K562 (cell line): Measurements from ENCODE around the gene LGALS3. TPM values are rescaled to one million over a fixed set of nuclear protein-coding genes. Genes with fewer than 3 reads are reported as not detected.

ENCODE experiments used
- ATAC-seq: fragments of 200-7000 bp; cut with Tn5 transposase; 3 replicates; pipeline ENCODE4 v1.9.1; 2020; ENCODE audit warnings: moderate library complexity
- BruUV-seq: library from RNA; stranded (reverse); fragments of 400-500 nt; replicated peaks from 2 replicates; lab custom pipeline; 2021; lab: Mats Ljungman, UMichigan
- CTCF ChIA-PET: fragments of 300-600 bp; formaldehyde crosslinking; extraction: SDS; loops from one replicate; lab custom pipeline; 2021; ENCODE audit warnings: low intra/inter-chr PET ratio; lab: Yijun Ruan, JAX
- POLR2A ChIA-PET: fragments of 300-600, 350-650 bp; sonication (Branson Sonifier 250); formaldehyde crosslinking; extraction: SDS; loops from one replicate; lab custom pipeline; 2021; ENCODE audit warnings: antibody characterized with exemption, inconsistent platforms; lab: Yijun Ruan, JAX
- DNase-seq, 4 experiments: peaks; one replicate each; pipeline versions ENCODE4 v3.0.0 to v3.0.0-alpha.2; 2011 to 2018; ENCODE audit warnings: low spot score in 3 of 4, mixed read lengths in 3 of 4; ENCODE audit errors: extremely low read depth in 1 of 4
- FAIRE-seq: peaks from 2 replicates; lab custom pipeline; 2011; peaks lifted over from hg19 to GRCh38; lab: Jason Lieb, UNC
- H2AFZ ChIP-seq: 2 replicates; pipeline ENCODE4 v1.6.0; 2011; ENCODE audit warnings: low read depth, low read length, control low read depth, inconsistent platforms
- H3K27ac ChIP-seq: fragments of 200-600 bp; 3 replicates; pipeline ENCODE4 v1.8.0; 2011; ENCODE audit warnings: low read depth, mild to moderate bottlenecking, control low read depth, inconsistent platforms, low read length, moderate library complexity, mixed read lengths; ENCODE audit errors: extremely low read depth
- H3K27me3 ChIP-seq, 2 experiments: fragments of 300-600 bp in 1 of 2; 2 replicates in 1 of 2; 3 replicates in 1 of 2; pipeline versions ENCODE4 v1.6.0 to v1.8.0; 2011; ENCODE audit warnings: inconsistent platforms in 2 of 2, low read length in 2 of 2, mild to moderate bottlenecking in 1 of 2, mixed read lengths in 1 of 2, moderate library complexity in 1 of 2; ENCODE audit not compliant: control insufficient read depth in 2 of 2, insufficient read depth in 2 of 2
- H3K36me3 ChIP-seq: fragments of 300-600 bp; 3 replicates; pipeline ENCODE4 v1.8.0; 2011; ENCODE audit warnings: mild to moderate bottlenecking, low read length, inconsistent platforms; ENCODE audit not compliant: control insufficient read depth, insufficient read depth
- H3K4me1 ChIP-seq, 2 experiments: fragments of 200-600 bp in 1 of 2; replicated peaks in 1 of 2; 2 replicates in 1 of 2; 3 replicates in 1 of 2; pipeline versions ENCODE4 v1.5.1 to v1.8.0; 2011; ENCODE audit warnings: inconsistent platforms in 2 of 2, low read length in 2 of 2, mild to moderate bottlenecking in 1 of 2, mixed read lengths in 1 of 2, moderate library complexity in 1 of 2; ENCODE audit not compliant: control insufficient read depth in 2 of 2, insufficient read depth in 2 of 2
- H3K4me2 ChIP-seq: 2 replicates; pipeline ENCODE4 v1.6.1; 2011; ENCODE audit warnings: low read length, control low read depth, inconsistent platforms, mixed read lengths; ENCODE audit not compliant: insufficient read depth
- H3K4me3 ChIP-seq: fragments of 200-600 bp; sonication (generic), shearing (Covaris generic); 2 replicates; pipeline ENCODE4 v1.5.1; 2016; ENCODE audit warnings: control low read depth, inconsistent platforms
- H3K79me2 ChIP-seq: fragments of 200-600 bp; 3 replicates; pipeline ENCODE4 v1.8.0; 2011; ENCODE audit warnings: low read length, inconsistent platforms; ENCODE audit not compliant: control insufficient read depth, insufficient read depth
- H3K9ac ChIP-seq, 2 experiments: 2 replicates each; pipeline versions ENCODE4 v1.6.0 to v1.6.1; 2011; ENCODE audit warnings: low read depth in 2 of 2, low read length in 2 of 2, control low read depth in 1 of 2, inconsistent platforms in 1 of 2, mild to moderate bottlenecking in 1 of 2, mixed read lengths in 1 of 2; ENCODE audit not compliant: insufficient read depth in 1 of 2
- H3K9me1 ChIP-seq: one replicate; pipeline ENCODE4 v1.6.0; 2011; ENCODE audit warnings: inconsistent platforms, mild to moderate bottlenecking, low read length, moderate library complexity; ENCODE audit not compliant: control insufficient read depth, insufficient read depth
- H3K9me3 ChIP-seq: replicated peaks from 2 replicates; pipeline ENCODE4 v1.5.1; 2011; ENCODE audit warnings: low read depth, low read length, inconsistent platforms; ENCODE audit not compliant: control insufficient read depth, insufficient read depth
- H4K20me1 ChIP-seq: replicated peaks from 2 replicates; pipeline ENCODE4 v1.6.1; 2011; ENCODE audit warnings: low read length, inconsistent platforms, mixed read lengths; ENCODE audit not compliant: control insufficient read depth, insufficient read depth
- ADNP ChIP-seq: fragments of 200-800 bp; sonication (Bioruptor generic); IDR thresholded peaks from 2 replicates; pipeline ENCODE4 v1.6.1; 2016; ENCODE audit warnings: missing genetic modification characterization, missing compliant biosample characterization
- BCOR ChIP-seq: fragments of 450-650 bp; IDR thresholded peaks from 2 replicates; pipeline ENCODE4 v1.6.1; 2016
- CBFB ChIP-seq: sonication (generic); formaldehyde crosslinking; IDR thresholded peaks from 2 replicates; pipeline ENCODE4 v1.4.0; 2020; ENCODE audit warnings: mild to moderate bottlenecking, missing genetic modification reagents
- CHCHD3 ChIP-seq: fragments of 250-450 bp; sonication (Bioruptor Pico); IDR thresholded peaks from 2 replicates; pipeline ENCODE4 v2.1.2; 2022; ENCODE audit warnings: mild to moderate bottlenecking
- FOS ChIP-seq: IDR thresholded peaks from 3 replicates; pipeline ENCODE4 v1.6.1; 2011; ENCODE audit not compliant: insufficient read length; ENCODE audit errors: extremely low read depth
- FOXA1 ChIP-seq: fragments of 450-650 bp; IDR thresholded peaks from 2 replicates; pipeline ENCODE4 v1.6.1; 2016; ENCODE audit warnings: mild to moderate bottlenecking, borderline replicate concordance
- GTF2A2 ChIP-seq: IDR thresholded peaks from 2 replicates; pipeline ENCODE4 v1.6.1; 2016; ENCODE audit warnings: mild to moderate bottlenecking, missing genetic modification characterization, missing compliant biosample characterization
- JUNB ChIP-seq: fragments of 450-650 bp; formaldehyde crosslinking; conservative IDR thresholded peaks from 2 replicates; pipeline ENCODE4 v1.4.0; 2020; ENCODE audit warnings: mild to moderate bottlenecking
- MCM7 ChIP-seq, 2 experiments: fragments of 450-650 bp; IDR thresholded peaks; 2 replicates each; pipeline ENCODE4 v1.6.1; 2016 to 2018
- MYBL2 ChIP-seq, 2 experiments: fragments of 450-650 bp in 1 of 2; sonication (generic) in 1 of 2; formaldehyde crosslinking in 1 of 2; IDR thresholded peaks; 2 replicates each; pipeline versions ENCODE4 v1.6.1 to v1.8.1; 2017 to 2022; ENCODE audit warnings: borderline replicate concordance in 1 of 2, inconsistent platforms in 1 of 2, low read depth in 1 of 2, mild to moderate bottlenecking in 1 of 2, missing genetic modification reagents in 1 of 2, moderate library complexity in 1 of 2
- RFX1 ChIP-seq: fragments of 450-650 bp; IDR thresholded peaks from 2 replicates; pipeline ENCODE4 v1.6.1; 2016; ENCODE audit warnings: mild to moderate bottlenecking, moderate library complexity
- SMARCE1 ChIP-seq: fragments of 450-650 bp; IDR thresholded peaks from 2 replicates; pipeline ENCODE4 v1.7.1; 2016; ENCODE audit warnings: mild to moderate bottlenecking
- SNIP1 ChIP-seq: fragments of 450-650 bp; IDR thresholded peaks from 2 replicates; pipeline ENCODE4 v1.7.1; 2017; ENCODE audit warnings: low read depth, mild to moderate bottlenecking
- TCF3 ChIP-seq: sonication (generic); formaldehyde crosslinking; IDR thresholded peaks from 2 replicates; pipeline ENCODE4 v1.4.0; 2020; ENCODE audit warnings: mild to moderate bottlenecking, missing genetic modification reagents
- ZKSCAN3 ChIP-seq: fragments of 250-450 bp; sonication (Bioruptor Pico); IDR thresholded peaks from 2 replicates; pipeline ENCODE4 v1.4.0; 2020
- ZNF184 ChIP-seq: sonication (generic); formaldehyde crosslinking; IDR thresholded peaks from 2 replicates; pipeline ENCODE4 v1.5.0; 2020; ENCODE audit warnings: missing genetic modification reagents
- ZNF324 ChIP-seq: fragments of 250-450 bp; sonication (Bioruptor Pico); IDR thresholded peaks from 2 replicates; pipeline ENCODE4 v1.4.0; 2020; ENCODE audit warnings: mild to moderate bottlenecking
- WGBS: fragments of 100-300 bp; shearing (Covaris generic); methylation state at CpG from one replicate; pipeline ENCODE4 v1.1.6; 2016; ENCODE audit warnings: low coverage, mixed read lengths; ENCODE audit not compliant: insufficient coverage; ENCODE audit errors: missing lambda C conversion rate; 5-methylcytosine and 5-hydroxymethylcytosine counted together
- in situ Hi-C: fragments of 300-500 bp; cut with MboI; formaldehyde crosslinking; loops from 4 replicates; pipeline ENCODE4 v1.15.0; 2018; ENCODE audit warnings: inconsistent platforms, mixed read lengths
- intact Hi-C: fragments of 100-400 bp; cut with micrococcal nuclease; formaldehyde crosslinking; loops from 2 replicates; pipeline ENCODE4 v1.14.2; 2022
- polyA plus RNA-seq, 8 experiments: library from polyadenylated mRNA; depleted of rRNA in 4 of 8; stranded (reverse) in 5 of 8; unstranded in 3 of 8; fragments of >200 nt; fragmentation: Nextera tagmentation in 2 of 8; fragmentation: Illumina TruSeq in 1 of 8; extraction: Ambion mirVana in 2 of 8; extraction: Trizol in 1 of 8; gene quantifications; 2 replicates each; pipeline versions ENCODE4 v1.2.1 to v1.2.3, GENCODE V29; 2011 to 2014; ENCODE audit warnings: inconsistent platforms in 1 of 8, missing spikeins in 1 of 8
- total RNA-seq, 7 experiments: library from RNA; depleted of rRNA in 6 of 7; stranded (reverse); fragments of >200 nt in 6 of 7; fragmentation: Illumina TruSeq in 2 of 7; extraction: Trizol in 2 of 7; gene quantifications; 2 replicates each; pipeline versions ENCODE4 v1.2.1 to v1.2.3, GENCODE V29; 2011 to 2021; ENCODE audit warnings: low replicate concordance in 1 of 7
- TF ChIP-seq, protein P1 (sequence below): fragments of 250-450 bp; sonication (Bioruptor Pico); IDR thresholded peaks from 2 replicates; pipeline ENCODE4 v1.5.0; 2020; ENCODE audit warnings: mild to moderate bottlenecking, borderline replicate concordance
- TF ChIP-seq, protein P2 (sequence below): fragments of 450-650 bp; IDR thresholded peaks from 2 replicates; pipeline ENCODE4 v1.6.1; 2016; ENCODE audit warnings: mild to moderate bottlenecking

Gene LGALS3
- total and polyA plus RNA-seq, 9 of the 15 experiments (the other 6 are each of a cell fraction or from before 2014, with no cell fraction given), result 0.04 to 1.9 (median 1.1) TPM

DNA sequence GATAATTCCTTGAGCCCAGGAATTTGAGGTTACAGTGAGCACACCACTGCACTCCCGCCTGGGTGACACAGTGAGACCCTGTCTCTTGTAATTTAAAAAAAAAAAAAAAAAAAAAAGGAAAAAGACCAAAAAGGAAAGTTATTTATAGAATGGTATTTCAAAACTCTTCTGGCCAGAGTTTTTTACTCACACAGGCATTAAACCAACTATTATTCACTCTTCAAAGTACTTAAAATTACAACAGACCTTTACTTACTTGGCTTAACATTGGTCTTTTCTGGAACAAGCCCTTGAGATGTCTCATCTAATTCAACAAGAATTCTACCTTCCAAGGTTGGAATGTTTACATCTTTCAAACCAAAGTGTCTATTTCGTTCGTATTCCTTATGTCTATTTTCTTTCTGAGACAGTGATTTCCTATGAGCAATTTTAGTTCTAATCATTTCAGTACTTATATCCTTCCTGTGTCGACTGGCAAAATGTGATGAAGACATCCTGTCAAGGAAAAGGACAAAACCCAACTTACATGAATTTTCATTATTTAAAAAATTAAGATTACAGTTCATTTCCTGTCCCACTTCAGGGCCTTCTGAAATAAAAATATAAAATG is 59.7 kb downstream of the LGALS3 start (continued):
- TF ChIP-seq JUNB (CRISPR knock-in tag) (no peak), ZNF184 (no peak), ZKSCAN3 (CRISPR knock-in tag) (no peak), ZNF324 (CRISPR knock-in tag) (no peak), GTF2A2 (tag) (no peak)
- TF ChIP-seq, protein P1, sequence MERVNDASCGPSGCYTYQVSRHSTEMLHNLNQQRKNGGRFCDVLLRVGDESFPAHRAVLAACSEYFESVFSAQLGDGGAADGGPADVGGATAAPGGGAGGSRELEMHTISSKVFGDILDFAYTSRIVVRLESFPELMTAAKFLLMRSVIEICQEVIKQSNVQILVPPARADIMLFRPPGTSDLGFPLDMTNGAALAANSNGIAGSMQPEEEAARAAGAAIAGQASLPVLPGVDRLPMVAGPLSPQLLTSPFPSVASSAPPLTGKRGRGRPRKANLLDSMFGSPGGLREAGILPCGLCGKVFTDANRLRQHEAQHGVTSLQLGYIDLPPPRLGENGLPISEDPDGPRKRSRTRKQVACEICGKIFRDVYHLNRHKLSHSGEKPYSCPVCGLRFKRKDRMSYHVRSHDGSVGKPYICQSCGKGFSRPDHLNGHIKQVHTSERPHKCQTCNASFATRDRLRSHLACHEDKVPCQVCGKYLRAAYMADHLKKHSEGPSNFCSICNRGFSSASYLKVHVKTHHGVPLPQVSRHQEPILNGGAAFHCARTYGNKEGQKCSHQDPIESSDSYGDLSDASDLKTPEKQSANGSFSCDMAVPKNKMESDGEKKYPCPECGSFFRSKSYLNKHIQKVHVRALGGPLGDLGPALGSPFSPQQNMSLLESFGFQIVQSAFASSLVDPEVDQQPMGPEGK (CRISPR knock-in tag), result no peak
- TF ChIP-seq, all 486 proteins: peak for 0

DNA sequence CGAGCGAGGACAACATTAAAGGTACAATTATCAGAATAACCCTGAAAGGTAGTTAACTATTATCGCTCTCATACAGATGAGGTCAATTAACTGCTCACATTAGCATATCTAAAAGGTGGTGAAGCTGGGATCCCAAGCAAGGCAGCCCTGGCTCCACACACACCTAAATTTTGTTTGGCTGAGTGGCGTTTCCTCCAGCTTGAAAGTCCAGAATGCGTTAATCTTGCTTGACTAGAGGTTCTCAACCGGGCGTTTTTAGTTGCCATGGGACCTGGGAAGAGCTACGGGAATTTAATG is 61.8 kb downstream of the LGALS3 start:
- in situ Hi-C loops, result no loop called here
- peak overlapping the region; percentile 98 for H2AFZ ChIP-seq
- peaks cover 4 to 5% of the 10 kb centered on the region in 2 experiments; a peak in 2 of 5 replicates for H3K4me1 ChIP-seq
- H3K36me3 ChIP-seq, result peaks cover 26% of the 10 kb centered on the region; the same call in 2 of the 3 replicates
- ATAC-seq (peak; percentile 36), FAIRE-seq (peak; percentile 58), DNase-seq (peak in 1 of 4 experiments; percentile 24)
- ChIA-PET CTCF (no interaction called here), POLR2A (interaction anchor here (0.6 to 1.8 kb wide), 7 partner anchors 8 to 140 kb away, joined by 3 to 10 read pairs (median 3); partner anchors contain the start of gene MAPK1IP1L)
- intact Hi-C loops, result no loop called here
- H3K27me3 ChIP-seq, result no peaks in the 10 kb centered on the region
- peak overlapping the region; percentile 95 to 97 for H3K9ac ChIP-seq
- no peaks in the 10 kb centered on the region for H4K20me1 ChIP-seq
- H3K9me1 ChIP-seq, result no peaks in the 10 kb centered on the region
- WGBS, result 1% methylated on average over 8 of the region's 8 CpGs
- peak overlapping the region; percentile 77 for H3K4me3 ChIP-seq
- no peaks in the 10 kb centered on the region for H3K9me3 ChIP-seq
- peaks cover 42% of the 10 kb centered on the region for H3K79me2 ChIP-seq
- H3K4me2 ChIP-seq, result peak overlapping the region; percentile 91
- BruUV-seq, result no TSS peak
- H3K27ac ChIP-seq, result peak overlapping the region; percentile 91
- TF ChIP-seq CBFB (CRISPR knock-in tag), result no peak
- TF ChIP-seq, protein P2, sequence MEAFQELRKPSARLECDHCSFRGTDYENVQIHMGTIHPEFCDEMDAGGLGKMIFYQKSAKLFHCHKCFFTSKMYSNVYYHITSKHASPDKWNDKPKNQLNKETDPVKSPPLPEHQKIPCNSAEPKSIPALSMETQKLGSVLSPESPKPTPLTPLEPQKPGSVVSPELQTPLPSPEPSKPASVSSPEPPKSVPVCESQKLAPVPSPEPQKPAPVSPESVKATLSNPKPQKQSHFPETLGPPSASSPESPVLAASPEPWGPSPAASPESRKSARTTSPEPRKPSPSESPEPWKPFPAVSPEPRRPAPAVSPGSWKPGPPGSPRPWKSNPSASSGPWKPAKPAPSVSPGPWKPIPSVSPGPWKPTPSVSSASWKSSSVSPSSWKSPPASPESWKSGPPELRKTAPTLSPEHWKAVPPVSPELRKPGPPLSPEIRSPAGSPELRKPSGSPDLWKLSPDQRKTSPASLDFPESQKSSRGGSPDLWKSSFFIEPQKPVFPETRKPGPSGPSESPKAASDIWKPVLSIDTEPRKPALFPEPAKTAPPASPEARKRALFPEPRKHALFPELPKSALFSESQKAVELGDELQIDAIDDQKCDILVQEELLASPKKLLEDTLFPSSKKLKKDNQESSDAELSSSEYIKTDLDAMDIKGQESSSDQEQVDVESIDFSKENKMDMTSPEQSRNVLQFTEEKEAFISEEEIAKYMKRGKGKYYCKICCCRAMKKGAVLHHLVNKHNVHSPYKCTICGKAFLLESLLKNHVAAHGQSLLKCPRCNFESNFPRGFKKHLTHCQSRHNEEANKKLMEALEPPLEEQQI, result no peak
- peak; percentile 81 for TF ChIP-seq RFX1
- no peak for TF ChIP-seq ADNP (tag)
- no peak for TF ChIP-seq CHCHD3
- TF ChIP-seq BCOR, result no peak
- no peak for TF ChIP-seq FOXA1
- no peak for TF ChIP-seq MCM7 (IDR thresholded peaks at IDR 0.05)
- TF ChIP-seq SNIP1, result no peak
- TF ChIP-seq TCF3 (CRISPR knock-in tag), result 0 out of 2 replicates have a peak, but pooled peaks have one; percentile 4
- no peak for TF ChIP-seq MYBL2 (IDR thresholded peaks at IDR 0.05; ENCODE audit: low read depth)
- no peak for TF ChIP-seq MYBL2 (CRISPR knock-in tag; IDR thresholded peaks at IDR 0.05; ENCODE audit: borderline replicate concordance)
- TF ChIP-seq SMARCE1, result no peak
- TF ChIP-seq FOS, result no peak
